Naive thymus-derived CD8-positive, alpha-beta T cell (primary cell): ENCODE data around the gene ATP5PB. TPM values are rescaled to one million over a fixed set of nuclear protein-coding genes. Genes with fewer than 3 reads are reported as not detected.

ENCODE experiments used
- polyA plus RNA-seq, 3 donors: library from polyadenylated mRNA; unstranded; fragments of 300-500 nt; fragmentation: Illumina TruSeq; gene quantifications; one replicate each; pipeline ENCODE4 v1.2.3, GENCODE V29; 2021
- total RNA-seq, 8 experiments: library from RNA in 2 of 8; stranded (reverse) in 2 of 8; gene quantifications; one replicate each; pipeline ENCODE4 v1.2.3 and lab custom pipeline; 2021 to 2026

ATP5PB gene
- total and polyA plus RNA-seq, 5 experiments from 2014 or later, result 105 to 437 (median 411) TPM

Other genes with a start within 250 kb of the ATP5PB start
- gene DENND2D, start 248.8 kb upstream of the ATP5PB start, total RNA-seq, result 100 to 1,000 TPM; 274 to 289 TPM
- gene DENND2D, start 248.8 kb upstream of the ATP5PB start, polyA plus RNA-seq, result 100 to 1,000 TPM; 161 to 395 (median 225) TPM
- 1 to 10 TPM; 5.7 to 6.5 TPM for gene CHI3L2, start 221.8 kb upstream of the ATP5PB start, total RNA-seq
- gene CHI3L2, start 221.8 kb upstream of the ATP5PB start, polyA plus RNA-seq, result 10 to 100 TPM; 45.4 to 69.0 (median 48.6) TPM
- not detected for gene CHIA, start 158.6 kb upstream of the ATP5PB start, total RNA-seq
- gene CHIA, start 158.6 kb upstream of the ATP5PB start, polyA plus RNA-seq, result not detected
- 1 to 10 TPM; 9.0 to 9.2 TPM for gene OVGP1, start 21.7 kb upstream of the ATP5PB start, total RNA-seq
- gene OVGP1, start 21.7 kb upstream of the ATP5PB start, polyA plus RNA-seq, result 1 to 10 TPM in 1 of 3 donors, under 1 TPM in 2; 0.18 to 1.2 (median 0.51) TPM
- 10 to 100 TPM; 35.4 to 35.9 TPM for gene WDR77, start 208 bp upstream of the ATP5PB start, total RNA-seq
- 10 to 100 TPM; 36.9 to 44.6 (median 43.9) TPM for gene WDR77, start 208 bp upstream of the ATP5PB start, polyA plus RNA-seq
- gene C1orf162, start 24.5 kb downstream of the ATP5PB start, total RNA-seq, result 10 to 100 TPM; 58.1 to 59.7 TPM
- gene C1orf162, start 24.5 kb downstream of the ATP5PB start, polyA plus RNA-seq, result 100 to 1,000 TPM; 159 to 250 (median 243) TPM
- gene ADORA3, start 54.2 kb downstream of the ATP5PB start, total RNA-seq, result under 1 TPM in 1 of 2 experiments, not detected in 1; 0.62 TPM
- gene ADORA3, start 54.2 kb downstream of the ATP5PB start, polyA plus RNA-seq, result not detected
- not detected for gene TMIGD3, start 54.2 kb downstream of the ATP5PB start, total RNA-seq
- gene TMIGD3, start 54.2 kb downstream of the ATP5PB start, polyA plus RNA-seq, result not detected
- gene RAP1A, start 170.3 kb downstream of the ATP5PB start, total RNA-seq, result 100 to 1,000 TPM; 124 to 130 TPM
- 10 to 100 TPM; 43.4 to 53.9 (median 50.0) TPM for gene RAP1A, start 170.3 kb downstream of the ATP5PB start, polyA plus RNA-seq